Neural progenitor cell (in vitro differentiated cells): Measurements from ENCODE around the gene KCNQ1.

Experiments used
- CTCF ChIP-seq: fragments of 200-600 bp; sonication (generic); IDR thresholded peaks from 2 replicates; pipeline ENCODE4 v1.5.1; 2017; ENCODE audit warnings: antibody characterized with exemption, mild to moderate bottlenecking
- EZH2phosphoT487 ChIP-seq: fragments of 200-600 bp; sonication (generic); IDR thresholded peaks from 2 replicates; pipeline ENCODE4 v1.6.1; 2017; ENCODE audit warnings: antibody characterized with exemption

DNA sequence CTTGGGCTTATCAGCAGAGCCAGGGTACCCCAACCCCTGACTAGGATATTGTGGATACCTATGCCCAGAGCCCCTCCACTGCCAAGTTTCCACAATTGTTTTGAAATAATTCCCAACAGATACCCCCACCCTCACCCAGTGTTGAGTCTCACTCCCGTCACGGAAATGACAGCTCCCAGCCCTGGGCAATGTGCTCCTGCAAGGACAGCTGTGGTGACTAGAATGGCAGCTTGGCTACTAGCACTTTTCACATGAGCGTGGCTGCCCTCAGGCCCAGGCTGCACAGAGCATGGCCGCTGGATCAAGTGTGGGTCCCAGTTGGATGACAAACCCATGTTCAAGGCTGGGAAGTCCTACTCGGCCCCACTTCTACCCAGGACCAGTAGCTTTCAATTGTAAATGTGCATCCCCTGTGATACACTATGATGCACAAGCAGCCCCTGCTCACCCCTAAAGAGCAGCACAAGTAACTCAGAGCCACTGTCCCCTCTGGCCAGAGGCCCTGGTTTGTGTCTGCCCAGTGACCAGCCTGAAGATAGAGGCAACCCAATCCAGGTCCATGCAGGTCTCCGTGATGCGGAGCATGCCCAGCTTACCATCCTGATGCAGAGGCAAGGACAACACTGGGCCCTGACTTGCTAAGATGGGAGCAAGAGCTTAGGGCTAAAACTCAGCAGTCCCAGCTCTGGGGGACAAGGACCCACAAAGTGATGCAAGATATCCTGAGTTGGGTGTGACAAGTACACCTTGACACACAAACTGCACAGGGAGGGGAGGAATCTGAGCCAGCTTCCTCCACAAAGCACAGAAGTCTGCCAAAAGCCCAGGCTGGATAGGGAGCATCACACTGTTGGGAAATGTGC, 241.8 kb downstream of the KCNQ1 start:
- no peak for TF ChIP-seq CTCF
- no peak for TF ChIP-seq EZH2phosphoT487
